NCI-H2227 (cell line): Measurements from ENCODE around the gene IFNW1.
"Not testable (repeated sequence)": the region's sequence is repeated elsewhere in the genome, so short reads cannot be mapped to it uniquely, and the experiment has no call there.

ENCODE experiments used
- DNase-seq: peaks from one replicate; lab custom pipeline; 2025; ENCODE audit not compliant: unreplicated experiment; lab: John Stamatoyannopoulos, UW

The IFNW1 gene

GRCh38 chr9:21141427-21141882 is at the start of gene IFNW1:
Gene IFNW1, minus strand, starts transcription at chr9:21141832. Its CDS starts 262 bp downstream, at chr9:21141570.
- DNase-seq = no peak

- DNase-seq = not testable (repeated sequence)
These were observed 45.9 kb upstream of the IFNW1 start, which contains the start of gene IFNA4 for GRCh38 chr9:21187487-21187886. Gene IFNA4, minus strand, starts transcription at chr9:21187587. Its CDS starts 56 bp downstream, at chr9:21187531.

GRCh38 chr9:21182810-21183736 is 41.4 kb upstream of the IFNW1 start:
- not testable (repeated sequence) for DNase-seq

DNA sequence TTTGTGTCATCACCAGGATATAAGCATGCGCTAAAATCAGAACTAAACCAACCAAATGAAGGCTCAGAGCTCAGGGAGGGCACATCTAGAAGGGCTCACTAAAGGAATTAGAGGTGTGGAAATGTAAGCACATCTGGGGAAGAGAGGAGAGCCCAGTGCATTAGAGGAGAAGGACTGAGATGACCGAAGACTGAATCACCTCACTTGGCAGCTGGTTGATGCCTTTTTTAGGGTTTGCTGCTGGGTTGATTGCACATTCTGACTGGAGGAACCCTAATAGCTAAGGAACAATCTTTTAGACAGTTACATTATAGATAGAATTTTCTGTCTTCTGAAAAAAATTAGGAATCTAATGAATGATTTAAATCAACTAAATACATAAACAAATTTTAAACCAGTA is 33.0 kb upstream of the IFNW1 start:
- DNase-seq = no peak

DNA sequence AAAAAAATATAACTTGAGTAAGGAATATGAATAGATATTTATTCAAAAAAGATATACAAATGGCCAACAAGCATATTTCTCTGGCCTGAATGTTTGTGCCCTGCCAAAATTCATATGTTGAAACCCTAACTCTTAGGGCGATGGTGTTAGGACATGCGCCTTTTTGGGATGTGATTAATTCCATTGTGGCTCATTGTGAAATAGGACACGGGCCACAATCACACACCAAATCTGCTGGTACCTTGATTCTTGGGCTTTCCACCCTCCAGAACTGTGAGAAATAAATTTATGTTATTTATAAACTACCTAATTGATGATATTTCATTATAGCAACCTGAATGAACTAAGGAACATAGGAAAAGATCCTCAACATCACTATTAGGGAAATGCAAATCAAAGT is 30.5 kb upstream of the IFNW1 start:
- DNase-seq = no peak

GRCh38 chr9:21171351-21171750 is 29.7 kb upstream of the IFNW1 start:
- DNase-seq = no peak

DNA sequence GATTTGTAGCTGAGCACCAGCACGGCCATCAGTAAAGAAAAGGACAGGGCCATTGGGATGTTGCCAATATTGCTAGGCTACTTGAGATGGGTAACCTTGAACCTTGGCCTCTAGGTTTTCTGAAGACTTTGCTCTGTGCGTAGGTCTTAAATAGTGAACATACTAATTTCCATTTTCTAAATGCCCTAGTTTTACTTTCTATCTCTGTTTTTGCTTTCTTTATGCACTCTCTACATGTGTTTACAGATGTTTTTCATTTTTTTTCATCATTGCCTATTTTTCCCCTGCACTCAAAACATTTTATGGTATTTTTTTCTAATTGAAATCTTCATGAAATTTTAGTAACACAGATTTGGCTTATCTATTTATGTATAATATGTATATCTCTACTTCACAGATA is 24.9 kb upstream of the IFNW1 start, which contains the start of gene IFNA21:
Gene IFNA21 (minus strand): TSS at position 101 of the 400 bp plus-strand sequence. CDS start 48 bp downstream, at position 53.
- DNase-seq = not testable (repeated sequence)

GRCh38 chr9:21165516-21165915 is 23.9 kb upstream of the IFNW1 start:
- DNase-seq = no peak

- no peak for DNase-seq
These were observed 18.5 kb upstream of the IFNW1 start for GRCh38 chr9:21160178-21160577.

GRCh38 chr9:21155501-21155900 is 13.9 kb upstream of the IFNW1 start:
- no peak for DNase-seq

DNA sequence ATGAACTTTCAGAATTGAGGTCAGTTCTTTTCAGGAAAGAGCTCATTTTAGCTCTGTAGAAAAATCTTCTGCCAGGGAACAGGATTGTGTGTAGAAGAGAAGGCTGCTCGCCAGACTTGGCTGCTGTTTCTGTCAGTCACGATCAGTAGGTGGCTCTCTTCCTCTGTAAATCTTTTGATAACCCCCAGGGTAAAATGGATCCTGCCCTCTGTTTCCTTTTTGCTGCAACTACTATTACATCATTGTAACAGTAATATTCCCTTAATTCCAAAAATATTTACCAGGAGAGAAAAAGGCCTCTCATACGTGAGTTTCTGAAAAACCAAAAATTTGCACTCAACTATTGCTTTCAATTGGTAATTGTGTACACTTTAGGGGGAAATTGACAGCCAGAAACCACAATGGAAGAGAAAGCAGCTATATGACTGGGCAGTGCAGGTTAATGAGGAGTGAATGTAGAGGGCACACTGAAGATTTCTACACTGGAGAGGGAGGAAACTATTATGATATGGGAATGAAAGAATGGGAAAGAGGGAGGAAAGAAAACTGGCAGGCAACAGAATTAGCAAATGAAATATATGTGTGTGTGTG is 12.5 kb upstream of the IFNW1 start:
- no peak for DNase-seq

GRCh38 chr9:21153336-21154017 is 11.8 kb upstream of the IFNW1 start:
- no peak for DNase-seq

DNA sequence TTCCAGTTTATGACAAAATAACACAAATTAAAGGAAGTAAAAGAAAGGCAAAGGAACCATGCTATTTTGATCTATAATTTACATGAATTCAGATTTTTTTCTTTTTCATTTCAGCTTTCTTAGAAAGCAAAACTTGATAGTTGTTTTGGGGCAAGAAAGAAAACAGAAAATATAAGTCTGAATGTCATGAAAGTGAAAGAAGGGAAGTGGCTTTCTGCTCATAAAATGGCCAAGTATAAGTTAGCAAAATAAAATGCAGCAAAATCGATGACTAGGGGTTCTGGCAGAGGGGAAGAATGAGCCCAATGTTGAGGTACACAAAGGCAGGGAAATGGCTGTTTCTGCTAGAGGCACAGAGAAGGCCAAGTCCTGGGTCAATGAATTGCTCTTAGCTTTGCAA is 3.0 kb upstream of the IFNW1 start:
- DNase-seq = no peak

DNA sequence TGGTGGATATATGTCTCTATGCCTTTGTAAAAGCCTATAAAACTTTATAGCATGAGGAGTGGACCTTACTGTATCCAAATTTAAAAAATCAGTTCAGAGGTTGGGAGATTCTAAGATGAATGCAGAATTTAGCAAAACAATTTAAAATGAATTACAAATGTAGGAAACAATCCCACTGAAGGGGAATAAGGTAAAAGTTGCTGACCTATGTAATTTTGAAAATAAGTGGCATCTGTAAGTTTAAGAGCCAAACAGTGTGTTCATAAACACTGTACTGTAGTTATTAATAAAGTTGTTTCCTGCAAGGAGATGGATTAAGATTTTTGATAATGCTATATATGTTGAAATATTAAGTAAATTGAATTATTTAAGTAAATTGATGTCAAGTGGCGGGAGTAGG is 4.6 kb downstream of the IFNW1 start:
- no peak for DNase-seq

GRCh38 chr9:21135736-21136135 is 5.9 kb downstream of the IFNW1 start:
- no peak for DNase-seq

GRCh38 chr9:21128186-21128585 is 13.4 kb downstream of the IFNW1 start:
- DNase-seq = not testable (repeated sequence)

DNA sequence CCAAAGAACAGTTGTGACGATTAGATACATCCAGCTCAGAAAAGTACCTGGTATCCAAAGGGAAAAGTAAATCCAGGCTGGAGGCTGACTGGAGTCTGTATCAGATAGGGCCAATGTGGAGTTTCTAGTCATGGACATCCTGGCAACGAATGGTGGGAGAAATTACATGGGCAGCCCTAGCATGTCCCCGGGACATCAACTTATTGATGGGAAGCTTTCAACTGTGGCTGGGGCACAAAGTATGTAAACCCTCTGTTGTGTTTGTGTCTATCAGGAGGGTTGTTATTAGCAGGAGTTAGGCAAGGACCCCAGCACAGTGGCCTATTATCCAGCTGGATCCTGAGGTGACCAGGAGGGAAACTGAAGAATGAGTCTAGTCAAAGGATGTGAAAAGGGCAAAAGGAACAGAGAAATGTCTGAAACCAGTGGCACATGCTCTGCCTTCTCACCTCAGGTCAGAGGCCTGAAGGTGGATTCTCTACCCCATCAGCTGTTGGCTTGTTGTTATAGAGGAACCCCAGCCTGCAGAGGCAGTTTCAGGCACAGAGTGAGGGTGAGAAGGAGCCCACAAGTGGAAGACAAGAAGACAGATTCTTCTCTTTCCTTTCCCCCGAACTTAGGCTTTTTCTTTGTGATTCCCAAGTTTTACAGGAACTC is 19.9 kb downstream of the IFNW1 start:
- no peak for DNase-seq

DNA sequence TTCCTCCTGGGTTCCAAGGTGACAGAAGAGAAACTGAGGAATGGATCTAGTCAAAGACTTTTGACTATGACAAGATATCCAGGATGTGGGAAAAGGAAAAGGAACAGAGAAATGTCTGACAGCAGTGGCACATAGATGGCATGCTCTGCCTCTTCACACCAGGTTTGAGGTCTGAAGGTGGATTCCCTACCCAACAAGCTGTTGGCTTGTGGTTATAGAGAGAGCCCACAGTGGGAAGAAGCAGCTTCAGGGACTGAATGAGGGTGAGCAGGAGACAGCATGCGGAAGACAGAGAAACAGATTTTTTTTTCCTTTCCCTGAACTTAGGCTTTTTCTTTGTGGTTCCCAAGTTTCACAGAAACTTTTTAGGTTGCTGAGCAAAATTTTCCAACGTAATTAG is 20.6 kb downstream of the IFNW1 start:
- no peak for DNase-seq

DNA sequence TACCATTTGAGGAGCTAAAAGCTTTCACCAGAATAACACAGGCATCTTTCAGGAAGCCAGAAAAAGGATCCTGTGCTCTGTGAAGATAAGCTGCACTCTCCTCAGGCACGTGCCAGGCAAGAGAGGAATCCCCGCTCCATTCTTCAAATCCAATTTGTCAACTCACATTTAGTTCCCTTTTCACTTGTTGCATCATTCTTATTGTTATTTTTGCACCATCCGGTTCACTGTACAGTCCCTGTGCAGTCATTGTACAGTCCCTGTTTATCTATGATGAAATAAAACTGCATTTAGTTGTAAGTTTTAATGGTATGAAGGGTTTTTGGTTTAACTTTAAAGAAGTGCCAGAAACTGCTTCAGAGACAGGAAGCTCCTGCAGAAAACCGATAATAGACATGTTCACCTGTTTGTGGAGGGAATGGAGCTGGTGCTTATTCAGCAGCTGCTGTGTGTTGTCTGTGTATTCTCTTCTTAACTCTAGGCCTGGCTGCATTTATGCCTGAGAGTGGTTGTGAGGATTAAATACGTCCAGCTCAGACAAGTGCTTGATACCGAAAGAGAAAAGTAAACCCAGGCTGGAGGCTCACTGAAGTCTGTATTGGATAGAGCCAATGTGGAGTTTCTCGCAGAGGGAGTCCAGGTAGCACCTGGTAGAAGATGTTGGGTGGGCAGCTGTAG is 22.4 kb downstream of the IFNW1 start:
- DNase-seq = no peak

GRCh38 chr9:21114311-21114710 is 27.3 kb downstream of the IFNW1 start:
- no peak for DNase-seq
